GM10248 (cell line): ENCODE results near the gene PLOD1.

ENCODE experiments used
- CTCF ChIA-PET: fragments of 300-600 bp; sonication (Branson Sonifier 250); formaldehyde crosslinking; extraction: SDS; loops from one replicate; lab custom pipeline; 2021; ENCODE audit warnings: antibody characterized with exemption; lab: Yijun Ruan, JAX
- POLR2A ChIA-PET: fragments of 350-650 bp; sonication (Branson Sonifier 250); formaldehyde crosslinking; extraction: SDS; loops from one replicate; lab custom pipeline; 2020; ENCODE audit warnings: antibody characterized with exemption; lab: Yijun Ruan, JAX
- DNase-seq: peaks from one replicate; pipeline ENCODE4 v3.0.0; 2012; ENCODE audit errors: extremely low spot score
- TF ChIP-seq, protein P1 (sequence below): IDR thresholded peaks from 2 replicates; pipeline ENCODE4 v1.5.1; 2012; ENCODE audit warnings: mild to moderate bottlenecking, low read depth; ENCODE audit errors: extremely low read depth, missing control alignments, control extremely low read depth

The PLOD1 gene

DNA sequence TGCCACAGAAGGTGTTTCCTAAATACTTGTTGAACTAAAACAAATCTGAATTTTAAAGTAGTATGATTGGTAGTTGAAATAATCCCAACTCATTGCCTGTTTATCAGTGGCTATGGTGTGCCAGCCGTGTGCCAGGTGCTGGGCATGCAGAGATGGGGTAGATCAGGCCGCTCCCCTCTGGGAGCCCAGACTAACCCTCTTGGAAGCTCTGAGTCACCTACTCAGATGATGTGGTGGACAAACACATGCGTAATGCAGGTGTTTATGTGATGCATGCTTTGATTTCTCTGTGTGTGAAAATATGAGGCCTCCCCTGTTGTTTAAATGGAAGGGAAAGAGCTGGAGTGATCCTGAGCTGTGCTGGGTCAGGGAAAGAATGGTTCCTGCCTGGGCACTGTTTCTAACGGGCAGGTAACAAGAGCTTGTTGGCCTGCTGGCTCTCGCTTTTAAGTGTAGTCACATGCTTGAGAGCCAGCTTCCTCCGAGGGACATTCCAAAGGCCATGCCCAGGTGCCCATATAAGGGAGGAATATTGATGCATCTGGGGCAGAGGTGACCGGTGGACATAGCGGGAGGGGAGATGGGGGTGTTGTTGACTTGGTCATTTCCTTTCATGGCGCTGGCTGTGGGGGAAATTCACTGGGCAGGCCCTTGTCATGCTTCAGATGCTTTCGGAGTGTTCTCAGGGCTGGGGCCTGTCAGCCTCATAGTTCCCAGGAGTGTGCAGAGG, 56.0 kb downstream of the PLOD1 start:
- POLR2A ChIA-PET, result no interaction called here

DNA sequence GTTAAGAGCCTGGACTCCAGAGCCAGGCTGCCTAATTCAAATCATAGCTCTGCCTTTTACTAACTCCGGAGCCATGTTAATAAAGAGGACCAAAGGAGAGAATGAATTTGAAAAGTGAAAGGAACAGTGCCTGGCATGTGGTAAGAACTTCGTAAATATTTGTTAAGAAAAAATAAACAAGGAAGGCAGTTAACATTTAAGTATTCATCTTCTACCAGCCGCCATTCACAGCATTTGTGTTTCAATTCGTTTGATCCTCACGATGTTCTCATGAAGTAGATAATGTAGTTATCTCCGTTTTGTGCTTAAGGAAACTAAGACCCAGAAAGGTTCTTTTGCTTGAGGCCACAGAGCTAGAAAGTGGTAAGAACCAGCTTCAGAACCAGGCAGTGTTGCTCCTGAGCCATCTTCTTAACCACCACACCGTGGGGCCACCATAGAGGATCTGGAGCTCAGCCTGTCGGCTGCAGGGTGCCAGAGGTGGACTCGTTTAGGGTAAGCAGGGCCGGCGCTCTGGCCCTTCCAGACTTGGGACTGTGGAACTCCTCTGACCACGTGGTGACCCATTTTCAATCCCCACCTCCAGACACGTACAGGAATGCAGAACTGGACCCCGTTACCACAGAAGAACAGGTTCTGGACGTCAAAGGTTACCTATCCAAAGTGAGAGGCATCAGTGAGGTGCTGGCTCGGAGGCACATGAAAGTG, 57.6 kb downstream of the PLOD1 start:
- POLR2A ChIA-PET, result interaction anchor here (0.6 kb wide), 2 partner anchors 84 to 240 kb away, joined by 3 to 5 read pairs; no protein-coding TSS in a partner anchor
- CTCF ChIA-PET, result interaction anchor here (1.0 to 4.6 kb wide), 4 partner anchors 9 to 25 kb away, joined by 3 to 26 read pairs (median 8); partner anchors contain the start of gene MFN2
- no peak for DNase-seq
- TF ChIP-seq, protein P1, sequence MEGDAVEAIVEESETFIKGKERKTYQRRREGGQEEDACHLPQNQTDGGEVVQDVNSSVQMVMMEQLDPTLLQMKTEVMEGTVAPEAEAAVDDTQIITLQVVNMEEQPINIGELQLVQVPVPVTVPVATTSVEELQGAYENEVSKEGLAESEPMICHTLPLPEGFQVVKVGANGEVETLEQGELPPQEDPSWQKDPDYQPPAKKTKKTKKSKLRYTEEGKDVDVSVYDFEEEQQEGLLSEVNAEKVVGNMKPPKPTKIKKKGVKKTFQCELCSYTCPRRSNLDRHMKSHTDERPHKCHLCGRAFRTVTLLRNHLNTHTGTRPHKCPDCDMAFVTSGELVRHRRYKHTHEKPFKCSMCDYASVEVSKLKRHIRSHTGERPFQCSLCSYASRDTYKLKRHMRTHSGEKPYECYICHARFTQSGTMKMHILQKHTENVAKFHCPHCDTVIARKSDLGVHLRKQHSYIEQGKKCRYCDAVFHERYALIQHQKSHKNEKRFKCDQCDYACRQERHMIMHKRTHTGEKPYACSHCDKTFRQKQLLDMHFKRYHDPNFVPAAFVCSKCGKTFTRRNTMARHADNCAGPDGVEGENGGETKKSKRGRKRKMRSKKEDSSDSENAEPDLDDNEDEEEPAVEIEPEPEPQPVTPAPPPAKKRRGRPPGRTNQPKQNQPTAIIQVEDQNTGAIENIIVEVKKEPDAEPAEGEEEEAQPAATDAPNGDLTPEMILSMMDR, result no peak

More for the DNA sequence above, 56.0 kb downstream of the PLOD1 start:
- DNase-seq, result no peak
- CTCF ChIA-PET, result interaction anchor here (1.2 to 4.6 kb wide), 3 partner anchors 10 to 88 kb away, joined by 4 to 26 read pairs (median 5); partner anchors contain the start of gene MFN2
- TF ChIP-seq, protein P1, result no peak

DNA sequence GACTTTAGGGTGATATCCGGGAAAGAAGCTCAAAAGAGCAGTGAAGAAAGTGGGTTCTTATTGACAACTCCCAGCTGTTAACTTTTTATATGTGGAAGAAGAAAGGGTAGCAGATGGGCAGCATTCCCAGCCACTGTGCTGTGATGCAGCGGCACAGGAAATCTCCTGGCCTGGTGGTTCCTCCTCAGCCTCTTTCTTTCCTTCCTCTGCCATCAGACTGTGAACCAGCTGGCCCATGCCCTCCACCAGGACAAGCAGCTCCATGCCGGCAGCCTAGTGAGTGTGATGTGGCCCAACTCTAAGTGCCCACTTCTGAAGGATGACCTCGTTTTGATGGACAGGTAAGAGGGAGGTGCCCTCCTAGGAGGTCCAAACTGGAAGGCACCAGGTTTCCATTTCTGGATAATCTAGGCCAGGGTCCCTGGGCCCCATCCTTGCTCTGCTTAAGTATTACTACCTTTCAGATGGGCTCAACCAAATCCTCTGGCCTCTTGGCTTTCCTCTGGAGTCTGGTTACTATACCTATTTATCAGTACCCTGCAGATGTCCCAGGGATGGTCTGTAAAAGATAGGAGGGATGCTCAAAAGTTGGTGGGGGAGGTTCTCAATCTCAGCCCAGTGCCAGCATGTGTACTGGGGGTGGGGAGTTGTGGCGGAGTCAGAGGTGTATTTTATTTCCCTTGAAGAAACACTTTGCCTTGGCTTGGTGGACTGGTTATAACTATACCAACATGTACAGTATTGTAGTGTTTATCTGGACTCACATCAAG, 62.7 kb downstream of the PLOD1 start:
- ChIA-PET POLR2A (interaction anchor here (0.6 kb wide), 1 partner anchor 22 kb away, joined by 4 read pairs; the partner anchor contains the start of gene MIIP), CTCF (no interaction called here)
- DNase-seq, result no peak
- TF ChIP-seq, protein P1, result no peak

DNA sequence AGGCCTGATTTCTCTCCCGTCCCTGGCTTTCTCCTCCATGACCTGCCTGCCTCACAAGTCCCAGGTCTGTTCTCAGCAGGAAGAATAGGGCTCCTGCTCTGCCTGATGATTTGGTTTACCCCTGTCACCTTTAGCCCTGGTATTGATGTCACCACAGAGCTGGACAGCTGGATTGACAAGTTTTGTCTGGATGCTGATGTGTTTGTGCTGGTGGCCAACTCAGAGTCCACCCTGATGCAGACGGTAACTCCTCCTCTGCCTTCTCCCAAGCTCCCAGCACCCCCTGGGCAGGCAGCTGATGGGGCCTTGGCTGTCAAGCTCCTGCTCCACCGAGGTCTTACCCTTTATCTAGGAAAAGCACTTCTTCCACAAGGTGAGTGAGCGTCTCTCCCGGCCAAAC, 64.1 kb downstream of the PLOD1 start:
- ChIA-PET POLR2A (no interaction called here), CTCF (interaction anchor here (4.2 kb wide), 1 partner anchor 7 kb away, joined by 26 read pairs; no protein-coding TSS in a partner anchor)
- TF ChIP-seq, protein P1, result no peak
- no peak for DNase-seq

DNA sequence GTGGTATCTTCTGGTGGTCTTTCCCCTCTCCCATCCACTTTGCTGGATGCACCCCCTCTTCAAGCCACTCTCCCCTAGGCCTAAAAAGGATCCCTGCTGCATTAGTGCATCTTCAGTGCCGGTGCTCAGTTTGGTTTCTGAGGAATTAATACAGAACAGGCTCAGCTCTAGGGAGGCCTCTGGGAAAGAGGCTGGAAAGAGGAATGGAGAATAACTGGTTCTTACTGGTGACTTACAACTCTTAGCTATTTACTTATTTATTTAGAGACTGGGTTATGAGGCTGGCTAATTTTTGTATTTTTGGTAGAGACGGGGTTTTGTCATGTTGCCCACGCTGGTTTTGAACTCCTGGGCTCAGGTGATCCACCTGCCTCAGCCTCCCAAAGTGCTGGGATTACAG, 64.7 kb downstream of the PLOD1 start:
- POLR2A ChIA-PET, result interaction anchor here (0.6 to 1.2 kb wide), 2 partner anchors 90 to 145 kb away, joined by 3 to 6 read pairs; no protein-coding TSS in a partner anchor
- TF ChIP-seq, protein P1, result no peak
- DNase-seq, result no peak
- CTCF ChIA-PET, result interaction anchor here (2.2 to 4.2 kb wide), 2 partner anchors 8 to 31 kb away, joined by 7 to 26 read pairs; no protein-coding TSS in a partner anchor
